Kidney epithelial cell (primary cell): Measurements from ENCODE around the gene TENM4. TPM values are rescaled to one million over a fixed set of nuclear protein-coding genes. Genes with fewer than 3 reads are reported as not detected.
"Not testable (repeated sequence)": the region's sequence is repeated elsewhere in the genome, so short reads cannot be mapped to it uniquely, and the experiment has no call there.

ENCODE experiments used
- DNase-seq: peaks from one replicate; pipeline ENCODE4 v3.0.0-alpha.2; 2010; ENCODE audit warnings: low read depth
- H3K27me3 ChIP-seq: 2 replicates; pipeline ENCODE4 v1.6.0; 2011; ENCODE audit warnings: low read length; ENCODE audit not compliant: control insufficient read depth, insufficient read depth
- H3K36me3 ChIP-seq: 2 replicates; pipeline ENCODE4 v1.5.1; 2011; ENCODE audit warnings: low read length; ENCODE audit not compliant: control insufficient read depth, insufficient read depth
- H3K4me3 ChIP-seq: 2 replicates; pipeline ENCODE4 v1.5.1; 2011; ENCODE audit warnings: low read depth, mild to moderate bottlenecking, control low read depth, low read length
- total RNA-seq: library from RNA; depleted of rRNA; stranded (reverse); fragments of >200 nt; gene quantifications from 2 replicates; pipeline ENCODE4 v1.2.3, GENCODE V29; 2015
- TF ChIP-seq, protein P1 (sequence below): IDR thresholded peaks from 2 replicates; pipeline ENCODE4 v1.5.1; 2011; ENCODE audit warnings: mild to moderate bottlenecking, moderate library complexity, low read length, control low read depth, inconsistent platforms; ENCODE audit not compliant: insufficient read depth, poor library complexity, severe bottlenecking

Gene TENM4
- total RNA-seq, 1 donor from 2014 or later, result 35.3 TPM

DNA sequence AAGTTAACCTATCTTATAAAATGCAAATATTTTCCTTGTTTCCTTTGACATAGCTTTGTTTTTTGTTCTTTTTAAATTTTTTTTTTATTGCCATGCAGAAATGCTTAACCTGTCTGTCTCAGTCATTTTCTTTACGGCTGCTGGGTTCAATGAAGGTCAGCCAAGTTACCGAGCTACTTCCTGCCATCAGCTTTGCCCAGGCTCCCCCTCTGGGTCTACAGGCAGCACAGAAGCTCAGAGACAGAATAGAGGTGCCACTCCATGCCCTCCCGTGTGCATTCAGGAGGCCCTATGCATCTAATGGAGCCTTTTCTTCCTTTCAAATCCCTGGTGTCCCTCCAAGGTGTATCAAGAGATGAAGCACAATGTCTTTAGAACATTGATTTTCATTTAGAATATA, 455.2 kb downstream of the TENM4 start:
- TF ChIP-seq, protein P1, sequence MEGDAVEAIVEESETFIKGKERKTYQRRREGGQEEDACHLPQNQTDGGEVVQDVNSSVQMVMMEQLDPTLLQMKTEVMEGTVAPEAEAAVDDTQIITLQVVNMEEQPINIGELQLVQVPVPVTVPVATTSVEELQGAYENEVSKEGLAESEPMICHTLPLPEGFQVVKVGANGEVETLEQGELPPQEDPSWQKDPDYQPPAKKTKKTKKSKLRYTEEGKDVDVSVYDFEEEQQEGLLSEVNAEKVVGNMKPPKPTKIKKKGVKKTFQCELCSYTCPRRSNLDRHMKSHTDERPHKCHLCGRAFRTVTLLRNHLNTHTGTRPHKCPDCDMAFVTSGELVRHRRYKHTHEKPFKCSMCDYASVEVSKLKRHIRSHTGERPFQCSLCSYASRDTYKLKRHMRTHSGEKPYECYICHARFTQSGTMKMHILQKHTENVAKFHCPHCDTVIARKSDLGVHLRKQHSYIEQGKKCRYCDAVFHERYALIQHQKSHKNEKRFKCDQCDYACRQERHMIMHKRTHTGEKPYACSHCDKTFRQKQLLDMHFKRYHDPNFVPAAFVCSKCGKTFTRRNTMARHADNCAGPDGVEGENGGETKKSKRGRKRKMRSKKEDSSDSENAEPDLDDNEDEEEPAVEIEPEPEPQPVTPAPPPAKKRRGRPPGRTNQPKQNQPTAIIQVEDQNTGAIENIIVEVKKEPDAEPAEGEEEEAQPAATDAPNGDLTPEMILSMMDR, result no peak

DNA sequence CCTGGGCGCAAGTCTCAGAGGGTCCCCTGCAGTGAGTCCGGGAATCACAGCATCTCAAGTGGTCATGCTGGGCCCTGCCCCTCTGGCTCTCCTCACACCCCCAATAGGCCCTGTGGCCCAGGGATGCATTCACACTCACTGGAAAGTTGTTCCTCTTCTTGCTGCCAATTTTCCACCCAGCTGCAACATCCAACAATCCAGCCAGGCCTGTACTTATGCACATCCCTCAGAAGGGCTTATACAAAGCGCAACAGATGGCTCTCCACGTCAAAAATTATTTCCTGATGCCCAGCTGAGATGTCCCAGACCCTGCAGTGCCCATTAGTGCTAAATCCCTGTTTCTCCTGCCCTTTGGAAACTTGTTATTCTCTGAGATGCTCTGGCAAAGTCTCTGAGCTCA, 458.4 kb downstream of the TENM4 start:
- DNase-seq, result no peak
- TF ChIP-seq, protein P1, result no peak
- Histone ChIP-seq H3K4me3 (no peak overlapping the region), H3K27me3 (no peaks in the 10 kb centered on the region), H3K36me3 (no peaks in the 10 kb centered on the region)

More for the DNA sequence above, 455.2 kb downstream of the TENM4 start:
- no peak for DNase-seq
- Histone ChIP-seq H3K36me3 (no peaks in the 10 kb centered on the region), H3K4me3 (no peak overlapping the region), H3K27me3 (no peaks in the 10 kb centered on the region)

DNA sequence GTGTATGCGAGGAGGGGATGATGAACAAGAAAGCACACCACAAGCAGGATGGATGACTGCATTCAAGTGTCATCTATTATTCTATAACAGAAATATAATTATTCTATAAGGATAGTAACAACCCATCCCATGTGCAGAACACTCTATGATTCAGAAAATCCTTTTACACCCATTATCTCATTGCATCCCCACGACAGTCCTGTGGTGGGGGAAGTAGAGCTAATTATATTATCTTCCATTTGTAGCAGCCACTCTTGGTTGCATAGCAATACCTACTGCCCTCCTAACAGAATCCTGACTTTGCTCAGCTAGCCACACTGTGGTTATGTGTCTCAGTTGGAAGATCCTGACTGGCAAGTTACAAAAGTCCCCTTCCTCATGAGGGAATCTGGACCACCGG, 459.7 kb downstream of the TENM4 start:
- no peak for DNase-seq
- H3K27me3 ChIP-seq, result no peaks in the 10 kb centered on the region
- TF ChIP-seq, protein P1, result no peak

DNA sequence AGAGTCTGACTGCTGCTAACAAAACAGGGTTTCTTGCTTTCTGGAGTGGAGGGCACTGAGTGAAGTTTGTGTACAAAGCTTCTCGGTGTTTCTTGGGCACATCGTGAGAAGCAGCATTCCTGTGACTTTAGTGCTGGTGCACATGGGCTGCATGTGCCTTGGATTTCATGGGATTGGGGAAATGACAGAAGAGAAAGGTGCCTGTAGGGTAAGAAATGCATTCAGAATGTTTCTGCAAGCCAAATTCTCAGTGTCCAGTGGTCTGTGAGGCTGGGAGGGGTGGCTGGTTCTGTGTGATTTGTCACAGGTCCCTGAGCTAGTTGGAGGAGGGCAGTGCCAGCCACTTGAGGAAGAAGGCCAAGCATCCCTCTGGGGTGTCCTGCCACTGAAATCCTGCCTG, 462.0 kb downstream of the TENM4 start:
- Histone ChIP-seq H3K36me3 (no peaks in the 10 kb centered on the region), H3K27me3 (no peaks in the 10 kb centered on the region), H3K4me3 (no peak overlapping the region)
- DNase-seq, result no peak
- TF ChIP-seq, protein P1, result no peak

More for the DNA sequence above, 459.7 kb downstream of the TENM4 start:
- H3K4me3 ChIP-seq, result no peak overlapping the region
- H3K36me3 ChIP-seq, result no peaks in the 10 kb centered on the region

DNA sequence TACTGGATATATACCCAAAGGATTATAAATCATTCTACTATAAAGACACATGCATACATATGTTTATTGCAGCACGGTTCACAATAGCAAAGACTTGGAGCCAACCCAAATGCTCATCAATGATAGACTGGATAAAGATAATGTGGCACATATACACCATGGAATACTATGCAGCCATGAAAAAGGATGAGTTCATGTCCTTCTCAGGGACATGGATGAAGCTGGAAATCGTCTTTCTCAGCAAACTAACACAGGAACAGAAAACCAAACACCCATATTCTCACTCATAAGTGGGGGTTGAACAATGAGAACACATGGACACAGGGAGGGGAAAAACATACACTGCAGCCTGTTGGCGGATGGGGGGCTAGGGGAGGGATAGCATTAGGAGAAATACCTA, 463.0 kb downstream of the TENM4 start:
- H3K36me3 ChIP-seq, H3K27me3 ChIP-seq, H3K4me3 ChIP-seq, DNase-seq: not testable (repeated sequence)

DNA sequence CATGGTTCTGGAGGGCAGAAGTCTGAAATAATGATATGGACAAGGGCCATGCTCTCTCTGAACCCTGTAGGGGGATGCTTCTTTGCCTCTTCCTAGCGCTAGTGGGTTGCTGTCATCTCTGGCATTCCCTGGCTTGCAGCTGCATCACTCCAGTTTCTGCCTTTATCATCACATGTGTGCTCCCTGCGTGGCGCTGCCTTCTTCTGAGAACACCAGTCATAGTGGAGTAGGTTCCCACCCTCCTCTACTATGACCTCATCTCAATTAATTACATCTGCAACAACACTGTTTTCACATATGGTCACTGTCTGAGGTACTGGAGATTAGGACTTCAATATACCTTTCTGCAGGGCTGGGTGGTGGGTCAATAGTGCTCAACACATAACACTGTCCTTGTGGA, 463.8 kb downstream of the TENM4 start:
- TF ChIP-seq, protein P1, result no peak

More for the DNA sequence above, 463.8 kb downstream of the TENM4 start:
- no peaks in the 10 kb centered on the region for H3K36me3 ChIP-seq
- no peaks in the 10 kb centered on the region for H3K27me3 ChIP-seq
- no peak for DNase-seq
- no peak overlapping the region for H3K4me3 ChIP-seq
